ENCODE results near the gene ARMC7. TPM values are rescaled to one million over a fixed set of nuclear protein-coding genes. Genes with fewer than 3 reads are reported as not detected.

Gene ARMC7
- total and polyA plus RNA-seq, 2 of the 13 experiments (the other 11 are each of a cell fraction or from before 2014, with no cell fraction given) = 3.9 to 4.2 TPM

- TF ChIP-seq ZXDC (CRISPR knock-in tag; IDR thresholded peaks at IDR 0.05) (0 out of 2 replicates have a peak, but pooled peaks have one; percentile 90), KDM5A (IDR thresholded peaks at IDR 0.05; ENCODE audit: borderline replicate concordance, low read length) (peak; percentile 10; the same call in 1 of the 2 replicates), ZSCAN9 (CRISPR knock-in tag; IDR thresholded peaks at IDR 0.05; ENCODE audit: borderline replicate concordance) (no peak), ZEB1 (IDR thresholded peaks at IDR 0.05; ENCODE audit: insufficient replicate concordance, low read depth) (peak; percentile 41), YY1 (IDR thresholded peaks at IDR 0.05; ENCODE audit: insufficient read depth, insufficient replicate concordance, low read depth, low read length) (peak; percentile 67), ARID5B (CRISPR knock-in tag; IDR thresholded peaks at IDR 0.05) (peak; percentile 40; the same call in 1 of the 2 replicates), CHD4 (IDR thresholded peaks at IDR 0.05; ENCODE audit: borderline replicate concordance, low read length) (no peak), TGIF2 (CRISPR knock-in tag; IDR thresholded peaks at IDR 0.05) (0 out of 2 replicates have a peak, but pooled peaks have one; percentile 5), MEIS2 (CRISPR knock-in tag; IDR thresholded peaks at IDR 0.05) (peak; percentile 85), SALL1 (CRISPR knock-in tag; IDR thresholded peaks at IDR 0.05) (peak; percentile 76), ZNF530 (CRISPR knock-in tag; IDR thresholded peaks at IDR 0.05; ENCODE audit: low read depth) (0 out of 2 replicates have a peak, but pooled peaks have one; percentile 58), ZNF431 (CRISPR knock-in tag; IDR thresholded peaks at IDR 0.05; ENCODE audit: borderline replicate concordance, low read depth) (peak; percentile 76; the same call in 1 of the 2 replicates), SKI (IDR thresholded peaks at IDR 0.05; ENCODE audit: partially characterized antibody) (no peak), RAD21 (CRISPR knock-in tag; IDR thresholded peaks at IDR 0.05) (peak; percentile 40; the same call in 1 of the 2 replicates), NBN (conservative IDR thresholded peaks at IDR 0.05) (no peak), THAP9 (CRISPR knock-in tag; IDR thresholded peaks at IDR 0.05; ENCODE audit: borderline replicate concordance) (no peak; the same call in 1 of the 2 replicates), NCOA1 (CRISPR knock-in tag; IDR thresholded peaks at IDR 0.05) (peak; percentile 81), MZF1 (CRISPR knock-in tag; IDR thresholded peaks at IDR 0.05; ENCODE audit: borderline replicate concordance) (0 out of 2 replicates have a peak, but pooled peaks have one; percentile 53), ZNF709 (CRISPR knock-in tag; IDR thresholded peaks at IDR 0.05) (peak; percentile 72; the same call in 1 of the 2 replicates), ZNF550 (CRISPR knock-in tag; IDR thresholded peaks at IDR 0.05; ENCODE audit: borderline replicate concordance) (peak; percentile 0; the same call in 1 of the 2 replicates)
These were observed at the start of gene ARMC7 (continued) for GRCh38 chr17:75109407-75110233.
